ENCODE data around the gene MRPS26.
A peak's percentile ranks its signal among the peaks of the same experiment; 100 is the strongest.

Gene MRPS26

GRCh38 chr20:3094848-3095629, 49.2 kb downstream of the MRPS26 start:
- intact Hi-C loops (cut with DNase I), result no loop called here
- DNase-seq, result peak in 1 of 10 donors; percentile 70

All from posterior cingulate gyrus (tissue), 11 donors.